ENCODE measurements around the gene BPNT1.

- TF ChIP-seq CTCF (IDR thresholded peaks at IDR 0.05; ENCODE audit: borderline replicate concordance, extremely low read depth, low read length, poor library complexity, severe bottlenecking) (no peak), EZH2 (IDR thresholded peaks at IDR 0.05; ENCODE audit: borderline replicate concordance, low read depth, low read length, severe bottlenecking) (no peak)
Measured at GRCh38 chr1:220129479-220130210, 40.1 kb upstream of the BPNT1 start.

All from DND-41 (cell line).